ENCODE measurements around the gene SAT2. TPM values are rescaled to one million over a fixed set of nuclear protein-coding genes. Genes with fewer than 3 reads are reported as not detected.

Gene SAT2
- total RNA-seq (100 to 1,000 TPM in 2 of 4 donors, 10 to 100 TPM in 2; 85.1 to 117 (median 93.7) TPM), polyA plus RNA-seq (141 TPM)
- long read RNA-seq, donor 1, transcript SAT2-201 (6 exons, 946 nt) = minor isoform, 15 of 62 reads
- long read RNA-seq, donor 1, transcript SAT2-202 (6 exons, 974 nt) = major isoform, 23 of 62 reads
- long read RNA-seq, donor 1, partial matches to known transcripts = 4 of 62 reads
- long read RNA-seq, donor 1, other reads (novel, unspliced or antisense) = 4 of 62 reads
- long read RNA-seq, donor 2, transcript SAT2-202 (6 exons, 974 nt) = major isoform, 19 of 42 reads
- long read RNA-seq, donor 2, transcript SAT2-213 (5 exons, 582 nt) = minor isoform, 8 of 42 reads
- long read RNA-seq, donor 2, transcript SAT2-201 (6 exons, 946 nt) = minor isoform, 7 of 42 reads
- long read RNA-seq, donor 2, partial matches to known transcripts = 2 of 42 reads
- long read RNA-seq, donor 2, other reads (novel, unspliced or antisense) = 2 of 42 reads
- long read RNA-seq, donor 3, transcript SAT2-201 (6 exons, 946 nt) = minor isoform, 6 of 42 reads
- long read RNA-seq, donor 3, transcript SAT2-202 (6 exons, 974 nt) = major isoform, 17 of 42 reads
- long read RNA-seq, donor 3, partial matches to known transcripts = 2 of 42 reads
- long read RNA-seq, donor 3, other reads (novel, unspliced or antisense) = 5 of 42 reads
- long read RNA-seq, donor 4, transcript SAT2-201 (6 exons, 946 nt) = minor isoform, 13 of 47 reads
- long read RNA-seq, donor 4, transcript SAT2-202 (6 exons, 974 nt) = major isoform, 17 of 47 reads
- long read RNA-seq, donor 4, partial matches to known transcripts = 5 of 47 reads
- long read RNA-seq, donor 4, other reads (novel, unspliced or antisense) = 3 of 47 reads

GRCh38 chr17:7627250-7628121, at the start of gene SAT2:
Gene SAT2, minus strand, starts transcription at chr17:7627821. Its CDS starts 186 bp downstream, at chr17:7627635.
- peak; percentile 98 to 99 for ATAC-seq
- intact Hi-C loops (cut with DNase I) = no loop called here
- no peaks in the 10 kb centered on the region for H3K9me3 ChIP-seq (ENCODE audit: control insufficient read depth, low read length)

GRCh38 chr17:7676533-7676932, 48.9 kb upstream of the SAT2 start:
- WGBS = 75% methylated on average over 5 of the region's 5 CpGs
- no peak overlapping the region for H3K4me3 ChIP-seq (ENCODE audit: low read length)
- DNase-seq (no peak), ATAC-seq (no peak)
- H3K4me1 ChIP-seq (ENCODE audit: control insufficient read depth, insufficient read depth, low read length) = no peaks in the 10 kb centered on the region
- intact Hi-C loops (cut with DNase I) = no loop called here
- peaks cover 4% of the 10 kb centered on the region for H3K9me3 ChIP-seq (ENCODE audit: control insufficient read depth, low read length)
- no peak overlapping the region for H3K27ac ChIP-seq (ENCODE audit: low read length)
- no peaks in the 10 kb centered on the region for H3K27me3 ChIP-seq (ENCODE audit: control insufficient read depth, insufficient read depth)

More at GRCh38 chr17:7627250-7628121, at the start of gene SAT2:
- Histone ChIP-seq H3K4me3 (ENCODE audit: low read length) (peak within 1 kb of the TSS; percentile 96), H3K27ac (ENCODE audit: low read length) (peak within 1 kb of the TSS; percentile 95), H3K4me1 (ENCODE audit: control insufficient read depth, insufficient read depth, low read length) (peaks cover 7% of the 10 kb centered on the region), H3K27me3 (ENCODE audit: control insufficient read depth, insufficient read depth) (no peaks in the 10 kb centered on the region)
- peak; percentile 96 to 98 (median 97) for DNase-seq
- WGBS = under 1% methylated on average over 54 of the region's 54 CpGs

DNA sequence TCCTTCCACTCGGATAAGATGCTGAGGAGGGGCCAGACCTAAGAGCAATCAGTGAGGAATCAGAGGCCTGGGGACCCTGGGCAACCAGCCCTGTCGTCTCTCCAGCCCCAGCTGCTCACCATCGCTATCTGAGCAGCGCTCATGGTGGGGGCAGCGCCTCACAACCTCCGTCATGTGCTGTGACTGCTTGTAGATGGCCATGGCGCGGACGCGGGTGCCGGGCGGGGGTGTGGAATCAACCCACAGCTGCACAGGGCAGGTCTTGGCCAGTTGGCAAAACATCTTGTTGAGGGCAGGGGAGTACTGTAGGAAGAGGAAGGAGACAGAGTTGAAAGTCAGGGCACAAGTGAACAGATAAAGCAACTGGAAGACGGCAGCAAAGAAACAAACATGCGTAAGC, 47.3 kb upstream of the SAT2 start:
- DNase-seq (no peak), ATAC-seq (no peak)
- Histone ChIP-seq H3K9me3 (ENCODE audit: control insufficient read depth, low read length) (peaks cover 4% of the 10 kb centered on the region), H3K27ac (ENCODE audit: low read length) (no peak overlapping the region), H3K4me1 (ENCODE audit: control insufficient read depth, insufficient read depth, low read length) (no peaks in the 10 kb centered on the region), H3K27me3 (ENCODE audit: control insufficient read depth, insufficient read depth) (no peaks in the 10 kb centered on the region), H3K4me3 (ENCODE audit: low read length) (no peak overlapping the region)
- intact Hi-C loops (cut with DNase I) = no loop called here
- WGBS = 87% methylated on average over 14 of the region's 14 CpGs

DNA sequence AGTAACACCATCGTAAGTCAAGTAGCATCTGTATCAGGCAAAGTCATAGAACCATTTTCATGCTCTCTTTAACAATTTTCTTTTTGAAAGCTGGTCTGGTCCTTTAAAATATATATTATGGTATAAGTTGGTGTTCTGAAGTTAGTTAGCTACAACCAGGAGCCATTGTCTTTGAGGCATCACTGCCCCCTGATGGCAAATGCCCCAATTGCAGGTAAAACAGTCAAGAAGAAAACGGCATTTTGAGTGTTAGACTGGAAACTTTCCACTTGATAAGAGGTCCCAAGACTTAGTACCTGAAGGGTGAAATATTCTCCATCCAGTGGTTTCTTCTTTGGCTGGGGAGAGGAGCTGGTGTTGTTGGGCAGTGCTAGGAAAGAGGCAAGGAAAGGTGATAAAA, 45.6 kb upstream of the SAT2 start:
- H3K27me3 ChIP-seq (ENCODE audit: control insufficient read depth, insufficient read depth) = no peaks in the 10 kb centered on the region
- ATAC-seq (no peak), DNase-seq (no peak)
- no peaks in the 10 kb centered on the region for H3K4me1 ChIP-seq (ENCODE audit: control insufficient read depth, insufficient read depth, low read length)
- H3K9me3 ChIP-seq (ENCODE audit: control insufficient read depth, low read length) = peaks cover 4% of the 10 kb centered on the region
- H3K27ac ChIP-seq (ENCODE audit: low read length) = no peak overlapping the region
- WGBS = 91% methylated on average over 2 of the region's 2 CpGs
- intact Hi-C loops (cut with DNase I) = no loop called here
- no peak overlapping the region for H3K4me3 ChIP-seq (ENCODE audit: low read length)

DNA sequence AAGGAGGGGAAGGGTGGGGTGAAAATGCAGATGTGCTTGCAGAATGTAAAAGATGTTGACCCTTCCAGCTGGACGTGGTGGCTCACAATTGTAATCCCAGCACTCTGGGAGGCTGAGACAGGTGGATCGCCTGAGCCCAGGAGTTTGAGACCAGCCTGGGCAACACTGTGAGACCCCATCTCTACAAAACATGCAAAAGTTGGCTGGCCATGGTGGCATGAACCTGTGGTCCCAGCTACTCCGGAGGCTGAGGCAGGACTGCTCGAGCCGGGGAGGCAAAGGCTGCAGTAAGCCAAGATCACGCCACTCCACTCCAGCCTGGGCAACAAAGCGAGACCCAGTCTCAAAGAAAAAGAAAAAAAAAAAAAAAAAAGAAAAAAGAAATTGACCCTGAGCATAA, 40.9 kb upstream of the SAT2 start:
- no peak overlapping the region for H3K27ac ChIP-seq (ENCODE audit: low read length)
- no peaks in the 10 kb centered on the region for H3K4me1 ChIP-seq (ENCODE audit: control insufficient read depth, insufficient read depth, low read length)
- peaks cover 3% of the 10 kb centered on the region for H3K9me3 ChIP-seq (ENCODE audit: control insufficient read depth, low read length)
- intact Hi-C loops (cut with DNase I) = no loop called here
- WGBS = 93% methylated on average over 7 of the region's 7 CpGs
- no peak overlapping the region for H3K4me3 ChIP-seq (ENCODE audit: low read length)
- no peaks in the 10 kb centered on the region for H3K27me3 ChIP-seq (ENCODE audit: control insufficient read depth, insufficient read depth)
- ATAC-seq (no peak), DNase-seq (no peak)

DNA sequence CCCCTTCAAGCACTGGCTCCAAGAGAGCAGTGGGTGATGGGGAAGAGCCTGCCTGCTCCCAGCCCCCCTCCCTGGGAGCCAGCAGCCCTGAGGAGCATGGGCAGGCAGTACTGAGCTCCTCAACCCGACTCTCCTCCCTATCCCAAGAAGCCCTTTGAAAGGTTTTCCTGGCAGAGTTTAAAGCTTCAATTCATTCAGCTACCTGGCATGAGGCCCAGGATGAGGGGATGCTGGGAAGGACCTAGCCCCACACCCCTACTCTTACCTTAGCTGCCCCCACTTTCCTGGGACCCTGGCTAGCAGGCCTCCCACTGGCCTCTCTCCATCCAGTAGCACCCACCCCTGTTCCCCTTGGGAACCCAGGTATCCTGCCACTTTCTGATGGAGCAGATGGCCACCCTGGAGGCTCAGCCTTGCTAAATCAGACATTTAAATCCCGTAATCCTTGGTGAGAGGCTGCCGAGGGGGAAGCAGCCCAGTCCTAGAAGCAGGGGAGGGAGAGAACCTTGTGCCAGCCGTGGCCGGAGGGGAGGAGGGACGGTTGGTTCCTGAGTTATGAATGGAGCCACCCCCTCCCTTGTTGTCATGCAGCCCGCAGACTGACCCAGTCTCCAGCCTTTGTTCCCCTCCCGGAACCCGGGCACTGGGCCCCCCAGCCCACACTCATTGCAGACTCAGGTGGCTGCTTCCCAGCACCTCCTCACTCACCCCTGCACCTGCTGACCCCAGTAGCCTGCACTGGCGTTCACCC, 40.2 kb upstream of the SAT2 start:
- WGBS = 71% methylated on average over 10 of the region's 10 CpGs
- H3K27ac ChIP-seq (ENCODE audit: low read length) = no peak overlapping the region
- peak; percentile 22 to 28 for ATAC-seq

GRCh38 chr17:7656958-7657609, 29.5 kb upstream of the SAT2 start:
- Histone ChIP-seq H3K9me3 (ENCODE audit: control insufficient read depth, low read length) (no peaks in the 10 kb centered on the region), H3K27ac (ENCODE audit: low read length) (no peak overlapping the region), H3K27me3 (ENCODE audit: control insufficient read depth, insufficient read depth) (no peaks in the 10 kb centered on the region), H3K4me3 (ENCODE audit: low read length) (no peak overlapping the region), H3K4me1 (ENCODE audit: control insufficient read depth, insufficient read depth, low read length) (peaks cover 1% of the 10 kb centered on the region)
- intact Hi-C loops (cut with DNase I) = no loop called here
- peak; percentile 59 to 87 (median 78) for DNase-seq
- 23% methylated on average over 10 of the region's 10 CpGs for WGBS
- ATAC-seq = peak; percentile 47 to 57

More for the DNA sequence above, 40.2 kb upstream of the SAT2 start:
- Histone ChIP-seq H3K9me3 (ENCODE audit: control insufficient read depth, low read length) (no peaks in the 10 kb centered on the region), H3K4me1 (ENCODE audit: control insufficient read depth, insufficient read depth, low read length) (no peaks in the 10 kb centered on the region), H3K27me3 (ENCODE audit: control insufficient read depth, insufficient read depth) (no peaks in the 10 kb centered on the region), H3K4me3 (ENCODE audit: low read length) (no peak overlapping the region)
- DNase-seq = no peak
- intact Hi-C loops (cut with DNase I) = no loop called here

- H3K4me1 ChIP-seq (ENCODE audit: control insufficient read depth, insufficient read depth, low read length) = peaks cover 2% of the 10 kb centered on the region
- DNase-seq (no peak), ATAC-seq (no peak)
- H3K27me3 ChIP-seq (ENCODE audit: control insufficient read depth, insufficient read depth) = no peaks in the 10 kb centered on the region
- no peak overlapping the region for H3K27ac ChIP-seq (ENCODE audit: low read length)
- intact Hi-C loops (cut with DNase I) = no loop called here
- 90% methylated on average over 17 of the region's 17 CpGs for WGBS
- H3K9me3 ChIP-seq (ENCODE audit: control insufficient read depth, low read length) = no peaks in the 10 kb centered on the region
- no peak overlapping the region for H3K4me3 ChIP-seq (ENCODE audit: low read length)
Observed at GRCh38 chr17:7655541-7655840, 27.9 kb upstream of the SAT2 start.

DNA sequence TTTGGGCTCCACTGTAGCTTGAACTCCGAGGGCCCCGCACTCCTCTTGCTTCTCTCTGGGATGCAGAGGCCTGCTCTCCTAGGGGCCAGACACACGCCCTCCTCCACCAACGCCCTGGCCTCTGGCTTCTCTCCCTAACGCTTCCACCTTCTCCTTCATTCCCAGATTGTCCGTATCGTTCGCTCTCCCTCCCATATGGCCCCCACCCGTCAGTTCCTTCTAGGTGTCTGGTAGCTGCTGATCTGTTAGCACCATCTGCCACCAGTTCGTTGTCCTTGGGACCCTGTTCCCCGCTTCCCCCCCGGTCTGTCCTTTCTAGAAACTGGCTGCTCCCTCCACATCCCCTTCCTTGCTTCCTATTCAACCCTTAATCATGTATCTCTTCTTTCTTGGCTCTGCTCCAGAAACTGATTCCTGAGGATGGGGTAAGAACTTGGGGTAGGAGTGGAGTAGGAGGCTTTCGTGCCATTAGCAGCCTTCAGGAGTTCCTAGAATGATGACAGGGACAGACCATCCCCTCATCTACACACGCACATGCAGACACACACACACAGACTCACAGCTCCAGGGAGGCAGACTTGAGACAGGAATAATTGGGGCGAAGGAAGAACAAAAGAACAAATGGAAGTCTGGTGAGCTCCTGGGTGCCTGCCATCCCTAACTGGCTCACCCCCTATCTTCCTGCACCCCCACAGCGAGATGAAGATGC, 27.4 kb upstream of the SAT2 start:
- Histone ChIP-seq H3K4me3 (ENCODE audit: low read length) (no peak overlapping the region), H3K27ac (ENCODE audit: low read length) (no peak overlapping the region), H3K27me3 (ENCODE audit: control insufficient read depth, insufficient read depth) (no peaks in the 10 kb centered on the region), H3K4me1 (ENCODE audit: control insufficient read depth, insufficient read depth, low read length) (peaks cover 2% of the 10 kb centered on the region), H3K9me3 (ENCODE audit: control insufficient read depth, low read length) (no peaks in the 10 kb centered on the region)
- 65% methylated on average over 16 of the region's 16 CpGs for WGBS
- DNase-seq = no peak
- intact Hi-C loops (cut with DNase I) = no loop called here
- no peak for ATAC-seq
